PC-9 (cell line): ENCODE measurements around the gene PASK.

ENCODE experiments used
- CTCF ChIP-seq: fragments of 200-600 bp; sonication (generic); conservative IDR thresholded peaks from 2 replicates; pipeline ENCODE4 v1.6.1; 2017; ENCODE audit warnings: mixed run types, antibody characterized with exemption, mild to moderate bottlenecking, moderate library complexity
- EZH2 ChIP-seq: fragments of 200-600 bp; sonication (generic); IDR thresholded peaks from 2 replicates; pipeline ENCODE4 v1.8.0; 2017; ENCODE audit warnings: antibody characterized with exemption, low read depth

- no peak for TF ChIP-seq EZH2
- no peak for TF ChIP-seq CTCF
These were observed 85.7 kb downstream of the PASK start for GRCh38 chr2:241063587-241063986.
